ENCODE data around the gene UMAD1. TPM values are rescaled to one million over a fixed set of nuclear protein-coding genes. Genes with fewer than 3 reads are reported as not detected.
"Not testable (repeated sequence)": the region's sequence is repeated elsewhere in the genome, so short reads cannot be mapped to it uniquely, and the experiment has no call there.

Gene UMAD1
- total and polyA plus RNA-seq, 8 donors, result 12.7 to 20.2 (median 15.0) TPM

- TF ChIP-seq CTCF (IDR thresholded peaks at IDR 0.05), result no peak
- ATAC-seq, result no peak
These were observed 29.9 kb downstream of the UMAD1 start for GRCh38 chr7:7670490-7670889.

GRCh38 chr7:7671361-7671760, 30.8 kb downstream of the UMAD1 start:
- ATAC-seq, result no peak
- TF ChIP-seq CTCF (IDR thresholded peaks at IDR 0.05), result no peak
- Histone ChIP-seq H3K27me3 (no peaks in the 10 kb centered on the region), H3K4me3 (no peak overlapping the region), H3K9me3 (no peaks in the 10 kb centered on the region), H3K36me3 (peaks cover 0 to 13% of the 10 kb centered on the region in 2 donors), H3K4me1 (no peaks in the 10 kb centered on the region), H3K27ac (no peak overlapping the region)
- no peak for DNase-seq
- intact Hi-C loops (cut with DNase I), result no loop called here

More at GRCh38 chr7:7670490-7670889, 29.9 kb downstream of the UMAD1 start:
- no peak for DNase-seq
- H3K4me3 ChIP-seq, result no peak overlapping the region
- H3K27me3 ChIP-seq, result no peaks in the 10 kb centered on the region
- H3K4me1 ChIP-seq, result no peaks in the 10 kb centered on the region
- H3K27ac ChIP-seq, result no peak overlapping the region
- H3K36me3 ChIP-seq, result peaks cover 0 to 5% of the 10 kb centered on the region in 2 donors
- no peaks in the 10 kb centered on the region for H3K9me3 ChIP-seq
- intact Hi-C loops (cut with DNase I), result no loop called here

- DNase-seq, result no peak
- H3K36me3 ChIP-seq, result peaks cover 0 to 13% of the 10 kb centered on the region in 2 donors
- no peak for TF ChIP-seq CTCF (IDR thresholded peaks at IDR 0.05)
- H3K27ac ChIP-seq, result no peak overlapping the region
- H3K9me3 ChIP-seq, result peaks cover 0 to under 1% of the 10 kb centered on the region in 2 donors
- intact Hi-C loops (cut with DNase I), result no loop called here
- no peaks in the 10 kb centered on the region for H3K27me3 ChIP-seq
- H3K4me3 ChIP-seq, result no peak overlapping the region
- no peaks in the 10 kb centered on the region for H3K4me1 ChIP-seq
- no peak for ATAC-seq
These were observed 32.1 kb downstream of the UMAD1 start for GRCh38 chr7:7672545-7673239.

GRCh38 chr7:7673240-7673550, 32.6 kb downstream of the UMAD1 start:
- Histone ChIP-seq H3K4me3 (no peak overlapping the region), H3K27ac (no peak overlapping the region), H3K4me1 (no peaks in the 10 kb centered on the region), H3K27me3 (no peaks in the 10 kb centered on the region), H3K36me3 (peaks cover 0 to 13% of the 10 kb centered on the region in 2 donors), H3K9me3 (peaks cover 0 to 3% of the 10 kb centered on the region in 2 donors)
- intact Hi-C loops (cut with DNase I), result no loop called here
- ATAC-seq (no peak), DNase-seq (no peak)
- no peak for TF ChIP-seq CTCF (IDR thresholded peaks at IDR 0.05)

- intact Hi-C loops (cut with DNase I), result no loop called here
- Histone ChIP-seq H3K4me3 (no peak overlapping the region), H3K27me3 (no peaks in the 10 kb centered on the region), H3K4me1 (peaks cover 0 to under 1% of the 10 kb centered on the region in 2 donors), H3K36me3 (peaks cover 0 to 13% of the 10 kb centered on the region in 2 donors), H3K9me3 (peaks cover 0 to 3% of the 10 kb centered on the region in 2 donors), H3K27ac (no peak overlapping the region)
- DNase-seq, result no peak
- no peak for TF ChIP-seq CTCF (IDR thresholded peaks at IDR 0.05)
- ATAC-seq, result no peak
These were observed 35.1 kb downstream of the UMAD1 start for GRCh38 chr7:7675686-7676085.

GRCh38 chr7:7679640-7680039, 39.1 kb downstream of the UMAD1 start:
- not testable (repeated sequence) for H3K27ac ChIP-seq, DNase-seq, H3K27me3 ChIP-seq, H3K9me3 ChIP-seq, ATAC-seq, H3K4me3 ChIP-seq
- H3K4me1 ChIP-seq, result peaks cover 4 to 15% of the 10 kb centered on the region in 2 donors
- intact Hi-C loops (cut with DNase I), result loop anchor here in 1 of 2 donors (10.0 kb wide), 1 partner anchor 85 kb away; no protein-coding TSS in a partner anchor
- peaks cover 0 to 13% of the 10 kb centered on the region in 2 donors for H3K36me3 ChIP-seq
